COR-L47 (cell line): ENCODE data around the gene UROS.

Experiments used
- DNase-seq: peaks from one replicate; lab custom pipeline; 2025; lab: John Stamatoyannopoulos, UW

UROS gene

GRCh38 chr10:125828311-125828710 is 5.3 kb upstream of the UROS start:
- DNase-seq: no peak

DNA sequence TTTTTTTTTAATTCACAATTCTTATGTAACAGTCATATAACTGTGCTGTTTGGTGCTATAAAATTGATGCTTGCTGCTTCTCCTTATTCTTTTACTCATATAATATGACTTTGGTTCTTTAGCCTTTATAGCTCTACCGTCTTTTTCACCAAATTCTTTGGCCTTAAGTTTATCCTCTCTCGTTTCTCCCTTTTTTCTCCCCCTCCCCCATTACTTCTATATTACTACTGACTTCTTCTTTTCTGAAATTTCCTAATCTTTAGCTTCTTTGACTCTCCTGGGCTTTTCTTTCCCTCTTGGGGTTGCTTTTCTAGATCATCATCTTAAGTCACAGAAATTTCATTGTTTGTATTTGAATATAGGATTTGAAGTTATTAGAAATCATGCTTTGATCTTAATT is 4.1 kb upstream of the UROS start:
- no peak for DNase-seq

- DNase-seq: no peak
Observed at GRCh38 chr10:125824736-125825135, 1.7 kb upstream of the UROS start.

GRCh38 chr10:125823663-125824251 is 699 bp upstream of the UROS start:
- no peak for DNase-seq

GRCh38 chr10:125820701-125821100 is 2.4 kb downstream of the UROS start:
- no peak for DNase-seq

DNA sequence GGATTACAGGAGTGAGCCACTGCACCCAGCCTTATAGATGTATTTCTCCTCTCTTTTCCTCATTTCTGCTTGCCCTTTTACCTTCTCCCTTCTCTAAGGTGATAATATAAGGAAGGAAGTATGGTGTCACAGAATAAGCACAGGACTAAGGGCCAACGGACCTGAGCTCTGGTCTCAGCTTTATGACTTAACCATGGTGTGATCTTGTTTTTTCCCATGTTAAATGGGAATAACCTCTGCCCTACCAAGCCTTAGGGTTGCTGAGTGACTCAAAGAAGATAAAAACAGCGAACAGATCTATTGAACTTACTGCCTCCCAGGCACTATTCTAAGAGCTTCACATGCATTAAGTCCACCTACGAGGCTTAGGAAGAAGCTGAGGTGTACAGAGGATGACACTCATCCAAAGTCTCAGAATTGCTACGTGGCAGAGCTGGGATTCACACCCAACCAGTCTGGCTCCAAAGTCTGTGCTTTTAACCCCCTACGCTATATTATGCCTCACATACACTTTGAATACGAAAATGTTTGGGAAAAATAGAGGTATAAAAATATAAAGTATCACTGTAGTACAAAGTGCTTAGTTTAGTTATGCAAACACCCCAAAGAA is 5.6 kb downstream of the UROS start:
- no peak for DNase-seq

DNA sequence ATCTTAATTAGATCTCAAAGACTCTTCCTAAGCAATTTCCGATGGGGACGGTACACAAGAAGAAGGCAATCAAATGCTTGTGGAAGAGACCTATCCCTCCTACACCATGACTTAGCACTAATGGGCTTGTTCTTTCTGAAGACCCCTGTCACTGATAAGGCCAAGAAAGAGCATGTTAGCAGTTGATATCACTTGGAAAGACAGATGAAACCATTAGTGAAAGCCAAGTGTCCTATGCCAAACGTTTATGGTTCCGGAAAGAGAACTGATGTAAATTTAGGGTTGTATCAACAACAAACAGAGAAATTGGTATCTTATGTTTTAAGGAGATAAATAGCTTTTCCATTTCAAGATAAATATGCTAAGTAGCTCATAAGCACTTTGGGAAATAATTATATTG is 6.5 kb downstream of the UROS start:
- DNase-seq: no peak

DNA sequence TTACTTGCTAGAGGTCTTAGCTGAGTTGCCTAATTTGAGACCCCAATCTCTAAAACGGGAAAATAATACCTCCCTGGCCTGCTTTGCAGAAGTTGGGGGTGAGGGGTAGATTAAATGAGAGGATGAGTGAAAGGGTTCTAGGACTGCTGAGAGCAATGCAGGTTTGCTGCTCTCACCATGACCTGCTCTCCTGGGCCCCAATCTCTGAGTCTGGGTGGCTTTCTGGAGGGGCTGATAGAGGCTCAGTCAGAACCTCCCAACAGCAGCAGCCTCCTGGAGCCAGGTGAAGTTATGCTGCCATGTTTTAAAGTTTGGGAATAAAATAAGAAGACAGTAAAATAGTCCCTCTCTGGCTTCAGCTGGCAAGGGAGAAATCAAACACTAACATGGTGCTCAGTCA is 7.3 kb downstream of the UROS start:
- DNase-seq: no peak

- DNase-seq: no peak
Observed at GRCh38 chr10:125812128-125812750, 10.8 kb downstream of the UROS start.

GRCh38 chr10:125811251-125811650 is 11.8 kb downstream of the UROS start:
- no peak for DNase-seq

GRCh38 chr10:125808047-125808446 is 15.0 kb downstream of the UROS start:
- DNase-seq: no peak

GRCh38 chr10:125802739-125803138 is 20.3 kb downstream of the UROS start:
- no peak for DNase-seq

DNA sequence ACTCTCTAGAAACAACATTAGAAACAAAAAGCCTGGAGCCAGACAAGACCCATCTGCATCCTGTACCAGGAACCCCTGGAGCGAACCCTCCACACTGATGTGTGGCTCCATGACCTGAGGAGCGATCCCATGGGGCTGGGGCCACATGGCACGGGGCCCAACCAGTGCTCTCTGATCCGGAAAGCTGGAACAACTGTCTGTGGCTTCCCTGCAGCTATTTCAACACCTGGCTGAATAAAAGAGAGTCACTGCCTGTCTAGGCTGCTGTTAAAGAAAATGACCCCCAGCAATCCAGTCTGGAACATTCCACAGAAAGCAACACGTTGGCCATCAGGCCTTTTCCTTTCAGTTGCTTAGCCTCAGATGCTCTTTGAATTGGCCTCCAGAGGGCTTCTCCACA is 20.9 kb downstream of the UROS start:
- DNase-seq: no peak

DNA sequence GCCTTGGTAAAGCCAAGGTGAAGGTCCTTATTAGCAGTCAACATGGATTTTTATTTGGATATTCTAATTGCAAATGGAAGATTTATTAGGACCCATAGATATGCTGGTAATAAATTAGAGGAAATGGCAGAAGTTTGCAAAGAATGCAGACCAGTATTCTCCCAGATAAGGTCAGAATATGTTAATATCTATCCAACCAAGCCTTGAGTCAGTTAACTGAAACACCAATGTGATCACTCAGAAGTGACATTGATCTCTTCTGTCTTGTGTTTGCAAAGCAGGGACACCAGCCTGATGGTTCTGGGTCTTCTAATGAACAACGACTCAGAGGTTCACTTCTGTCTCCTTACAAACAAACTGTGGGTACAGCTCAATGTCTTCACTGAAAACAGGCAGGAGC is 21.5 kb downstream of the UROS start:
- DNase-seq: no peak

DNA sequence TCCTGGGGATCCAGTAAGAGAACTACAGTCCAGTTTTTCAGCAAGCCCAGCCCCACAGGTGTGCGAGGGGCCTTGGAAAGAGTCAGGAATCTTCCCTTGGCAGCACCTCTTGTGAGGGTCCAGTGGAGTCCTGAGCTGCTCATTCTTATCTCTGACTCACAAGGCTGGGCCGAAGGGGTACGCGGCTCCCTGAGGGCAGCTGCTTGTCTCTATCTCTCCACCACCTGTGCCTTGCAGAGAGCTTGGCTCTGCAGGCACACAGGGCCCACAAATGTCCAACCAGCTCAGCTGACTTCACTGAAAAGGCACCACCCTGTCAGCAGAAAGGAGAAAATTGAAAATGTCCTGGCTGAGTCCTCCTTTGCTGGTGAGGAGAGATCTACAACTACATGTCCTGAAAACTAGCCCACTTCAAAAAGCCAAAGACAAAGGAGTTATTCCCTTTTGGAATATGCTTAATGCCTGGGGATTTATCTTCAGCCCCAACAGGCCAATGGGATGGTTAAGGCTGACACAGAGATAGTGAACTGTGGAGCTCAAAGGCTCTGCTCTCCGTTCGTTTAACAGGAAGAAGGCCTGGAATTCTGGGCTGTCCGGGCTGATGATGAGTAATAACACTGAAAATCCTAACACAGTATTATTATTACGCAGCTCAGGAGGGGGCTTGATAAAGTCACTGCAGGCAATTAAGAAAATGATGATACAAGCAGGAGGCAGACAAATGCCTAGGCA is 23.4 kb downstream of the UROS start:
- DNase-seq: no peak

DNA sequence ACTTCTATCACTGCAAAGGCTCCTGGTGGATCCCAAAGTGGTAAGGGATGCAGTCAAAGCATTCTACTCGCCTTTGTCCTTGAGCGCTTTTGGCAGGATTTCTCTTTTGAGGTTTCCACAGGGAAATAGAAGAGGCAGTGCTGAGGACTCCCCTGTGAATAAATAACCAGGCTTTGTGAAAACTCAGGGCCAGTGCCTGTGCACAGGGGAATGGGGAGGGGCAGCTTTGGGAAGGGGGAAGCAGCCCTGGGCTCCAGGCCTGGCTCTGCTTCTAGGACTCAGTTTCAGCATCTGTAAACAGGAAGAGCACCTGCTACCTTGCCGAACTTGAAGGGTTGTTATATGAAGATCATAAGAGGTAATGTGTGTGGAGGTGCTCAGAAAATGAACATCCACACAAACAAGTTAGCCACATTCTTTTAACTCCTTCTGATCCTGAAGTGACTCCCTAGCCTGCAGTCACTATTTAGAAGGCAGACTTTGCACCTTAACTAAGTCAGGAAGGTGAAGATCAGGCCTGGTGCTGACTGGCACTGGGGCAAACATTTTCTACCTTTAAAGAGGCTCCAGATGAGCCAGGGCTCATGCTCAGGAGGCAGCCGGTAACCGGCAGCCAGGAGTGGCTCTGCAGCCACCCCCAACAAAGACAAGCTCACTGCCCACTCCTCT is 24.9 kb downstream of the UROS start:
- DNase-seq: no peak

DNA sequence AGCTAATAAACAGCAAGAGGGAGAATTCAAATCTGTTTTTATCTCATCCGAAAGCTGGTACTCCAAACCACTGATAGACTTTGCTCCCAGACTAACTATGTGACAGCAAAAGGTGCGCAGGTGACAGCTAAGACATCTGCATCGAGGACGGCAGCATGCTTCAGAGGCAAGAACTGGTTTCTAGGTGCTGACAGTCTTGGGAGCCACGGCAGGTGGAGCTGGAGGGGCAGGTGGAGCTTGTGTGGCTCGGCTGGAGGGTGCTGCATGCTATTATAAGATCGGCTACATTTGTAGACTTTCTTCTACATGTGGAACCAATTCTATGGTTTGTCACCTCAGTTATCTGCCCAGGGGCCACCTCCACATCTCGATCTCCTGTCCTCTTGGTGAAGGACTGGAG is 25.6 kb downstream of the UROS start:
- no peak for DNase-seq

DNA sequence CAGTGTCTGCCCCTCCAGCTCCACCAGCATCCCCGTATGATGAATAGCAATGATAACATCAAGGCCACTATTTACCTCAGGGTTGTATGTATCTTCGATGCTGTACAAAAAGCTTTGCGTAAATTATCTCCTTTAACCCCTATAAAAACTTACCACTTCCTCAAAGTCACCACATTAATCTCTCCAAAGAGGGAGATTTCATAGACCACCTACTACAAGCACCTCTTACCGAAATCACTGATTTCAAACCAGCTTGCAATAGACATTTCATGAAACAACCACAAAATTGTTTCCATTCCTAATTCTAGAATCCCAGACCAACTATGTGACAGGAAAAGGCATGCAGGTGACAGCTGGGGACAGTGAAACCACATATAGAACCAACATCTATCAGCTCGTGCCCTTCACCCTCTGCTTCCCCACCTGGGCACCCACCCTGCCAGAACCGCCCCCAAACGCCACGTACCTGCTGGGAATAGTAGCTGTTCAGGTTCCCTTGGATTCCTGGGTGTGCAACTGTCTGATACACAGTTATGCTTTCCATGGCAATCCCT is 27.3 kb downstream of the UROS start:
- no peak for DNase-seq

GRCh38 chr10:125795128-125795527 is 27.9 kb downstream of the UROS start:
- no peak for DNase-seq

DNA sequence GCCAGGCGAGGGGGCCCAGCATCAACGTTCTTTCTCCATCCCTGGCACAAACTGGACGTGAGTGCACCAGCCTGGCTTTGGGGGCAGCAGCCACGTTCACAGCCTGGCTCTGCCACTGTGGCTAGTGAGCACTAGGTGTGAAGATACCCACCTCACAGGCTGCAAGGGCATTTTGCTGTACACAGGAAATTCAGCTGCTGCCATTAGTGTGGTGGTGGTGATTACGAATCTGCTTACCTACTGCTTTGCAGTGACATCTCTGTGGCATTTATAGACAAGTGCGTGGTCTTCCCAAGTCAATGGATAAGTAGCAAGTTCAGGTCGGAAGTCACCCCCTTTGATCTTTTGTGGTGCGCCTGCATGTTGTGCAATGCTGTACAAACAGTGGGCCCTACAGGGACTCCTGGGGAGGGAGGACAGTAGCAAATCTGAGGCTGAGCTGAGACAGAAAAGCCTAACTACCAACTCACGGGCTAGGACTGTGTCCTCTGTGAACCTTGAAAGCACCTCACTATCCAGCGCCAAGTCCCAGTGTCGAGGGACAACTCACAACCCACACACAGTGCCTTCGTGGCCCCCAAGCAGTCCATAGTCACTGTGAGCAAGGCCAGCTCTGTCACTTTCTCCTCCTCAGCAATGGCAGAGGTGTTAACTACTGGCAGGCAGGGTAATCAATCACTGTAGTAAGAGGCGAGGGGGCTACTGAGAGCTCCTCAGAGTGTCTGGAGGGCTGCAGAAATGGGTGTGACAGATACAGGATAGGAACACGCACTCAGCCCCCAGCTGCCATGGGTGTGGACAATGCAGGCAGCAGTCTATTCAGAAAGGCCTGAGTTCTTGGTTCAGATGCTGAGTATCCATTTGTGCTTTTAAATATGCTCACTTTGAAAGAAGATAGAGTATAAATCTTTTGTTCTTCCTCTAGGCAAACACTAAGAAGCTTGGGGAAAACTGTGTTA is 30.4 kb downstream of the UROS start:
- no peak for DNase-seq
